ENCODE results near the gene SEMA6C.
A peak's percentile ranks its signal among the peaks of the same experiment; 100 is the strongest.

The SEMA6C gene

DNA sequence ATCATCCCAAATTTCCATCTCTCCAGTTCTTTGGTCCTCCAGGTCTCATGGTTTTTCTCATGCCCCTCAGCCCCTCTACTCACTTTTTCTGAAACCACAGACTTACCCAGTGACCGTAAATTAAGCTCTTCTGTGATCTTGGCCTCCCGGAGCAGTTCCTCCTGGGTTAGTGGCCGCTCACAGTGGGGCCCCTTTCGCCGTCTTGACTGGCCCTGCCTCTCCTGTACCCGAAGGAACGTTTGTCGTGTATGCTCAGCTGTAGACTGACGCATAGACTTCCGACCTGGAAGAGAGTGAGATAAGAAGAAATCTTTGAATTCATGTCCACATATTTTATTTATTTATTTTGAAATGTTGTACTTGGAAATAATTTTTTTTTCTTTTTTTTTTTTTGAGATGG, 37.8 kb upstream of the SEMA6C start:
- H3K4me3 ChIP-seq (ENCODE audit: low read depth in 1 of 5, low read length in 5 of 5): no peak overlapping the region
- H3K4me1 ChIP-seq (ENCODE audit: control insufficient read depth in 5 of 5, insufficient read depth in 5 of 5, low read length in 5 of 5): peaks cover 2 to 21% (median 14%) of the 10 kb centered on the region in 5 donors
- no peak overlapping the region for H3K9ac ChIP-seq (ENCODE audit: low read length in 5 of 5)
- no peak overlapping the region for H3K27ac ChIP-seq (ENCODE audit: low read depth, low read length)
- peaks cover 20 to 63% (median 52%) of the 10 kb centered on the region in 5 donors for H3K36me3 ChIP-seq (ENCODE audit: control insufficient read depth in 5 of 5, insufficient read depth in 5 of 5, low read length in 5 of 5)
- no peaks in the 10 kb centered on the region for H3K9me3 ChIP-seq (ENCODE audit: control insufficient read depth in 5 of 5, low read length in 5 of 5)
- no peaks in the 10 kb centered on the region for H3K27me3 ChIP-seq (ENCODE audit: control insufficient read depth in 5 of 5, insufficient read depth in 4 of 5, low read length in 5 of 5)

DNA sequence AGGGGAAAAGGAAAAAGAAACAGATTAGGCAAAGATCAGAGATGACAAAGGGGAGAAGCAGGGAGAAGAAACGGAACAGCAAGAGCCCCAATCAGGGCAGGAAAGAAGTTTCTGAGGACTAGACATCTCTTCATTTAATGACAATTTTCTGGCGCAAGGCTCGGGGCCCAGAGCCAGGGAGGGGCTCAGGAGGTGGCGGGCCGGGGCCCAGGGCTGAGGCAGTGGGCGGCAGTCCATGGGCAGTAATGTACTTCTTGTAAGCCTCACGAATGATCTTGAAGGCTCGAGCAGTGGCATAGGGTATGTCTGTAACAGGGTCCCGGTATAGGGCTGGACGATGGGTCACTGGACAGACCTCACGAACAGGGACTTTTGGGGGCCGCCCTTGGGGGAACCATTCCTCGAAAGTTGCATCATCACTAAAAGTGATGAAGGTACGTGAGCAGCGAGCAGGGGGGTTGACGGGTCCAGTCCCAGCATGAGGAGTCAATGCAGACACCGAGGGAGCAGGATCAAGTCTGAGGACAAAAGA, 30.1 kb upstream of the SEMA6C start:
- Histone ChIP-seq H3K4me3 (ENCODE audit: low read depth in 1 of 5, low read length in 5 of 5) (no peak overlapping the region), H3K27me3 (ENCODE audit: control insufficient read depth in 5 of 5, insufficient read depth in 4 of 5, low read length in 5 of 5) (no peaks in the 10 kb centered on the region), H3K27ac (ENCODE audit: low read depth, low read length) (no peak overlapping the region), H3K4me1 (ENCODE audit: control insufficient read depth in 5 of 5, insufficient read depth in 5 of 5, low read length in 5 of 5) (peaks cover 0 to 14% (median 12%) of the 10 kb centered on the region in 5 donors), H3K36me3 (ENCODE audit: control insufficient read depth in 5 of 5, insufficient read depth in 5 of 5, low read length in 5 of 5) (peaks cover 9 to 83% (median 72%) of the 10 kb centered on the region in 5 donors), H3K9ac (ENCODE audit: low read length in 5 of 5) (no peak overlapping the region), H3K9me3 (ENCODE audit: control insufficient read depth in 5 of 5, low read length in 5 of 5) (no peaks in the 10 kb centered on the region)

GRCh38 chr1:151175863-151176262, 29.4 kb upstream of the SEMA6C start, which contains the start of gene TMOD4:
TMOD4 (minus strand) TSS chr1:151175981; CDS start chr1:151174875, 1,106 bp downstream.
- Histone ChIP-seq H3K4me3 (ENCODE audit: low read depth in 1 of 5, low read length in 5 of 5) (no peak within 1 kb of the TSS), H3K36me3 (ENCODE audit: control insufficient read depth in 5 of 5, insufficient read depth in 5 of 5, low read length in 5 of 5) (peaks cover 7 to 83% (median 70%) of the 10 kb centered on the region in 5 donors), H3K27me3 (ENCODE audit: control insufficient read depth in 5 of 5, insufficient read depth in 4 of 5, low read length in 5 of 5) (no peaks in the 10 kb centered on the region), H3K9me3 (ENCODE audit: control insufficient read depth in 5 of 5, low read length in 5 of 5) (no peaks in the 10 kb centered on the region), H3K4me1 (ENCODE audit: control insufficient read depth in 5 of 5, insufficient read depth in 5 of 5, low read length in 5 of 5) (peaks cover 0 to 14% (median 12%) of the 10 kb centered on the region in 5 donors), H3K27ac (ENCODE audit: low read depth, low read length) (peak within 1 kb of the TSS; percentile 54), H3K9ac (ENCODE audit: low read length in 5 of 5) (peak within 1 kb of the TSS in 4 of 5 donors; percentile 1 to 44 (median 30))

GRCh38 chr1:151175041-151175741, 28.8 kb upstream of the SEMA6C start:
- Histone ChIP-seq H3K27ac (ENCODE audit: low read depth, low read length) (peak overlapping the region; percentile 54), H3K9ac (ENCODE audit: low read length in 5 of 5) (peak overlapping the region in 4 of 5 donors; percentile 1 to 44 (median 30)), H3K27me3 (ENCODE audit: control insufficient read depth in 5 of 5, insufficient read depth in 4 of 5, low read length in 5 of 5) (no peaks in the 10 kb centered on the region), H3K9me3 (ENCODE audit: control insufficient read depth in 5 of 5, low read length in 5 of 5) (no peaks in the 10 kb centered on the region), H3K36me3 (ENCODE audit: control insufficient read depth in 5 of 5, insufficient read depth in 5 of 5, low read length in 5 of 5) (peaks cover 7 to 83% (median 70%) of the 10 kb centered on the region in 5 donors), H3K4me1 (ENCODE audit: control insufficient read depth in 5 of 5, insufficient read depth in 5 of 5, low read length in 5 of 5) (peaks cover 0 to 14% (median 12%) of the 10 kb centered on the region in 5 donors), H3K4me3 (ENCODE audit: low read depth in 1 of 5, low read length in 5 of 5) (no peak overlapping the region)

GRCh38 chr1:151171190-151171589, 24.8 kb upstream of the SEMA6C start:
- H3K27ac ChIP-seq (ENCODE audit: low read depth, low read length): no peak overlapping the region
- no peaks in the 10 kb centered on the region for H3K9me3 ChIP-seq (ENCODE audit: control insufficient read depth in 5 of 5, low read length in 5 of 5)
- no peak overlapping the region for H3K4me3 ChIP-seq (ENCODE audit: low read depth in 1 of 5, low read length in 5 of 5)
- peaks cover 5 to 26% (median 23%) of the 10 kb centered on the region in 5 donors for H3K4me1 ChIP-seq (ENCODE audit: control insufficient read depth in 5 of 5, insufficient read depth in 5 of 5, low read length in 5 of 5)
- no peak overlapping the region for H3K9ac ChIP-seq (ENCODE audit: low read length in 5 of 5)
- peaks cover under 1 to 68% (median 55%) of the 10 kb centered on the region in 5 donors for H3K36me3 ChIP-seq (ENCODE audit: control insufficient read depth in 5 of 5, insufficient read depth in 5 of 5, low read length in 5 of 5)
- H3K27me3 ChIP-seq (ENCODE audit: control insufficient read depth in 5 of 5, insufficient read depth in 4 of 5, low read length in 5 of 5): no peaks in the 10 kb centered on the region

DNA sequence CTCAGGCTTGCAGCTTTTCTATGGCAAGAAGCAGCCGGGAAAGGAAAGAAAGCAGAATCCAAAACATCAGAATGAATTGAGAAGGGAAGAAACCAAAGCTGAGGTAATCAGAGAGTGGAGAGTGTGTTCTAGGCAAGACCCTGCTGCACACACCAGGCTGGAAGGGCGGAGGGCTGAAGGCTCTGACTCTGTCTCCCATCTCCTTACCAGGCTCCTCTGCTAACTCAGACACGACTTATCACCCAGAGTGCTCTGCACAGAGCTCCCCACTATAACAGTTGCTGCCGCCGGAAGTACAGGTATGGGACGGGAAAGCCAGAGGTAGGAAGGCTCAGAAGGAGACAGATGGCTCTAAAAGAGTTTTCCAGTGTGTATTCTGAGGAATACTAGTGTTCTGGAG, 20.7 kb upstream of the SEMA6C start:
- Histone ChIP-seq H3K9me3 (ENCODE audit: control insufficient read depth in 5 of 5, low read length in 5 of 5) (no peaks in the 10 kb centered on the region), H3K27ac (ENCODE audit: low read depth, low read length) (no peak overlapping the region), H3K4me3 (ENCODE audit: low read depth in 1 of 5, low read length in 5 of 5) (peak overlapping the region in 4 of 5 donors; percentile 88 to 99 (median 94)), H3K4me1 (ENCODE audit: control insufficient read depth in 5 of 5, insufficient read depth in 5 of 5, low read length in 5 of 5) (peaks cover 5 to 31% (median 29%) of the 10 kb centered on the region in 5 donors), H3K27me3 (ENCODE audit: control insufficient read depth in 5 of 5, insufficient read depth in 4 of 5, low read length in 5 of 5) (no peaks in the 10 kb centered on the region), H3K9ac (ENCODE audit: low read length in 5 of 5) (peak overlapping the region in 4 of 5 donors; percentile 86 to 96 (median 92)), H3K36me3 (ENCODE audit: control insufficient read depth in 5 of 5, insufficient read depth in 5 of 5, low read length in 5 of 5) (peaks cover 0 to 42% (median 31%) of the 10 kb centered on the region in 5 donors)

GRCh38 chr1:151166505-151166956, 20.1 kb upstream of the SEMA6C start:
- peaks cover 0 to 41% (median 34%) of the 10 kb centered on the region in 5 donors for H3K36me3 ChIP-seq (ENCODE audit: control insufficient read depth in 5 of 5, insufficient read depth in 5 of 5, low read length in 5 of 5)
- H3K27ac ChIP-seq (ENCODE audit: low read depth, low read length): peak overlapping the region; percentile 86
- peak overlapping the region; percentile 49 to 96 (median 91) for H3K9ac ChIP-seq (ENCODE audit: low read length in 5 of 5)

DNA sequence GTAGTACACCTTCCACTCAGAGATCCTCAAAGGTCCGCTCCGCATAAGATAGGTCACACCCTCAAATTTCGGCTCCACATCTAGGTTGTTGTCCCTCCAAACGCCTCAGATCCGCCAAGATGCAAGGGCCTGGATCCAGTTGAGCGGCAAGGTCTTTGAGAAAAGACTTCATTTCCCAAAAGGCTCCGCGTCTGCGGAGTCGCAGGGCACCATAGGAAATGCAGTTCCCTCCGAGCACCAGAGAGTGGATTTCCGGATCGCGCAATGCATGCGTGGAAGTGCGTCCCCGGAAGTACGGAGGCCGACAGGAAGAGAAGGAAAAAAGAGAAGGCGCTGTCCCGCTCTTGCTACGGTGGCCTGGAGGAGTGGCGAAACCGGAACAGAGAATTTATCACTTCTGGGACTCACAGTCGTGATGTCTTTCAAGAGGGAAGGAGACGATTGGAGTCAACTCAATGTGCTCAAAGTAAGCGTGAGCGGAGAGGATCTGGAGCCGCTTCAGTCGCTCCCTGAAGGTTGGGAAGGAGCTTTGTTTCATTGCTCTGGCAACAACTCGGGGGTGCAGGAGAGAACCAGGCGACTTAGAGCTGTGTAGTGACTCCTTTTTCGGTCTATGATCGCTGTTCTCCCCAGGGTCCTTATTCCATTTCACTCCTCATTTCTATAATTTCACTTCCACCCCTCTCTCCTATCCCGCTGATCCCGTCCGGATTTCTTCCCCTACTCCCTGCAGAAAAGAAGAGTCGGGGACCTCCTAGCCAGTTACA, 19.5 kb upstream of the SEMA6C start, which contains the start of the genes LYSMD1 and SCNM1:
LYSMD1 (minus strand) TSS at position 165 of the 767 bp plus-strand sequence. CDS start 644 bp downstream, outside the sequence.
SCNM1 (plus strand) TSS at position 407 of the 767 bp plus-strand sequence; CDS start at position 416, 9 bp downstream.
- Histone ChIP-seq H3K27ac (ENCODE audit: low read depth, low read length) (peak within 1 kb of the TSS; percentile 86), H3K9me3 (ENCODE audit: control insufficient read depth in 5 of 5, low read length in 5 of 5) (no peaks in the 10 kb centered on the region), H3K27me3 (ENCODE audit: control insufficient read depth in 5 of 5, insufficient read depth in 4 of 5, low read length in 5 of 5) (no peaks in the 10 kb centered on the region), H3K4me1 (ENCODE audit: control insufficient read depth in 5 of 5, insufficient read depth in 5 of 5, low read length in 5 of 5) (peaks cover 5 to 31% (median 29%) of the 10 kb centered on the region in 5 donors), H3K4me3 (ENCODE audit: low read depth in 1 of 5, low read length in 5 of 5) (peak within 1 kb of the TSS; percentile 88 to 99 (median 94)), H3K36me3 (ENCODE audit: control insufficient read depth in 5 of 5, insufficient read depth in 5 of 5, low read length in 5 of 5) (peaks cover 0 to 38% (median 32%) of the 10 kb centered on the region in 5 donors), H3K9ac (ENCODE audit: low read length in 5 of 5) (peak within 1 kb of the TSS; percentile 82 to 96 (median 91))

More at GRCh38 chr1:151166505-151166956, 20.1 kb upstream of the SEMA6C start:
- H3K4me1 ChIP-seq (ENCODE audit: control insufficient read depth in 5 of 5, insufficient read depth in 5 of 5, low read length in 5 of 5): peaks cover 5 to 31% (median 29%) of the 10 kb centered on the region in 5 donors
- H3K27me3 ChIP-seq (ENCODE audit: control insufficient read depth in 5 of 5, insufficient read depth in 4 of 5, low read length in 5 of 5): no peaks in the 10 kb centered on the region
- no peaks in the 10 kb centered on the region for H3K9me3 ChIP-seq (ENCODE audit: control insufficient read depth in 5 of 5, low read length in 5 of 5)
- H3K4me3 ChIP-seq (ENCODE audit: low read depth in 1 of 5, low read length in 5 of 5): peak overlapping the region; percentile 88 to 99 (median 94)

GRCh38 chr1:151165281-151165737, 18.9 kb upstream of the SEMA6C start:
- peaks cover 0 to 39% (median 32%) of the 10 kb centered on the region in 5 donors for H3K36me3 ChIP-seq (ENCODE audit: control insufficient read depth in 5 of 5, insufficient read depth in 5 of 5, low read length in 5 of 5)
- H3K4me3 ChIP-seq (ENCODE audit: low read depth in 1 of 5, low read length in 5 of 5): peak overlapping the region; percentile 88 to 99 (median 94)
- peak overlapping the region; percentile 86 for H3K27ac ChIP-seq (ENCODE audit: low read depth, low read length)
- H3K9ac ChIP-seq (ENCODE audit: low read length in 5 of 5): peak overlapping the region; percentile 82 to 96 (median 91)
- H3K27me3 ChIP-seq (ENCODE audit: control insufficient read depth in 5 of 5, insufficient read depth in 4 of 5, low read length in 5 of 5): no peaks in the 10 kb centered on the region
- H3K4me1 ChIP-seq (ENCODE audit: control insufficient read depth in 5 of 5, insufficient read depth in 5 of 5, low read length in 5 of 5): peaks cover 7 to 36% (median 33%) of the 10 kb centered on the region in 5 donors
- H3K9me3 ChIP-seq (ENCODE audit: control insufficient read depth in 5 of 5, low read length in 5 of 5): no peaks in the 10 kb centered on the region
